Neural progenitor cell (in vitro differentiated cells): Measurements from ENCODE around the gene SND1.

Source experiments
- EZH2 ChIP-seq: fragments of 200-600 bp; sonication (generic); IDR thresholded peaks from 2 replicates; pipeline ENCODE4 v1.6.1; 2017; ENCODE audit warnings: antibody characterized with exemption, mild to moderate bottlenecking, moderate library complexity
- EZH2phosphoT487 ChIP-seq: fragments of 200-600 bp; sonication (generic); IDR thresholded peaks from 2 replicates; pipeline ENCODE4 v1.6.1; 2017; ENCODE audit warnings: antibody characterized with exemption
- TF ChIP-seq, protein P1 (sequence below): fragments of 200-600 bp; sonication (generic); IDR thresholded peaks from 2 replicates; pipeline ENCODE4 v1.5.1; 2017; ENCODE audit warnings: antibody characterized with exemption, mild to moderate bottlenecking

GRCh38 chr7:128122576-128123290 is 470.7 kb downstream of the SND1 start:
- TF ChIP-seq, protein P1, sequence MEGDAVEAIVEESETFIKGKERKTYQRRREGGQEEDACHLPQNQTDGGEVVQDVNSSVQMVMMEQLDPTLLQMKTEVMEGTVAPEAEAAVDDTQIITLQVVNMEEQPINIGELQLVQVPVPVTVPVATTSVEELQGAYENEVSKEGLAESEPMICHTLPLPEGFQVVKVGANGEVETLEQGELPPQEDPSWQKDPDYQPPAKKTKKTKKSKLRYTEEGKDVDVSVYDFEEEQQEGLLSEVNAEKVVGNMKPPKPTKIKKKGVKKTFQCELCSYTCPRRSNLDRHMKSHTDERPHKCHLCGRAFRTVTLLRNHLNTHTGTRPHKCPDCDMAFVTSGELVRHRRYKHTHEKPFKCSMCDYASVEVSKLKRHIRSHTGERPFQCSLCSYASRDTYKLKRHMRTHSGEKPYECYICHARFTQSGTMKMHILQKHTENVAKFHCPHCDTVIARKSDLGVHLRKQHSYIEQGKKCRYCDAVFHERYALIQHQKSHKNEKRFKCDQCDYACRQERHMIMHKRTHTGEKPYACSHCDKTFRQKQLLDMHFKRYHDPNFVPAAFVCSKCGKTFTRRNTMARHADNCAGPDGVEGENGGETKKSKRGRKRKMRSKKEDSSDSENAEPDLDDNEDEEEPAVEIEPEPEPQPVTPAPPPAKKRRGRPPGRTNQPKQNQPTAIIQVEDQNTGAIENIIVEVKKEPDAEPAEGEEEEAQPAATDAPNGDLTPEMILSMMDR: no peak
- no peak for TF ChIP-seq EZH2
- TF ChIP-seq EZH2phosphoT487: no peak
